ENCODE results near the gene SPACA1.

Gene SPACA1

DNA sequence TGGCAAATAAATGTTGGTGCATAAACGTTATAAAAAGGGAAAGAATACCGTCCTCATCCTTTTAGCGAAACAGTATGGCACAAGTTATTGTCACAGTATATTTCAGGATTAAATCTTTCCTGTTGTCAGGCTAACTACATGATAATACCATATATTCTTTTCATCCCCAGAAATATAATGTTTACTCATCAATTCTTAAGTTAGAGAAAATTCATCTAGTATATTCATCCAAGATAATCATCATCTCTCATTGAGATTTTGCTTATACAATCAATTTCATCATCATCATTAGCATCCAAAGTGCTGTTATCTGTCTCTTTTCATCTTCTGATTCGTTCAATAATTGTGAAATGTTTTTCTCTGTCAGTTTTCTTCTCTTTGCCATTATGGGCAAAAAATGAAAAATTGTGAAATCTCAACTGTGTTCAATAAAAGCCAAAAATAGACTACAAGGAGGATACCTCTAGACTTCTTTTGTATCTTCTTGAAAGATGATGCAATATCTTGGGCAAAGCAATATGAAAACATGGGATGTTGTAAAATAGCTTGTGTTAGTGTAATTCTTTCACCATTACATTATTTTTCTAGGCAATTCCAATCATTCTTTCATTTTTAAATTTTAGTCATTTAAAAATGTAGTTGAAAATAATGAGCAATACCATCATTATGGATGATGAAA lies 2.6 kb downstream of the SPACA1 start:
- Mint-ChIP-seq H3K36me3 (ENCODE audit: low read depth) (no peaks in the 10 kb centered on the region), H3K9me3 (no peaks in the 10 kb centered on the region), H3K27ac (no peak overlapping the region), H3K27me3 (peaks cover 26% of the 10 kb centered on the region), H3K4me1 (no peaks in the 10 kb centered on the region), H3K4me3 (no peak overlapping the region)
- no peak for ATAC-seq
- DNase-seq: no peak

DNA sequence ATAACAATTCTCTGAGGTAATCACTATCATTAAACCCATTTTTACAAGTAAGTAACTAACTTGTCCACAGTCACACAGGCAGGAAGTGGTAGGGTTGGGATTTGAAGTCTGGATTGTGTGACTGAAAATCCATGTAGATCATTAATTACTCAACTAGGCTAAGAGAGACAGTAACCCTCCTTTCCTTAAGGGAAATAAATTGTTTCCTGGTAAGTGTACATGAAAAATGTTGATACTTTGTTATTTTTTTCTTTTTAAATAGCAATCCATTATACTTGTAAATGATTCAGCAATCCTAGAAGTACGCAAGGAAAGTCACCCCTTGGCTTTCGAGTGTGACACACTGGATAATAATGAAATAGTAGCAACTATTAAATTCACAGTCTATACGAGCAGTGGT lies 11.6 kb downstream of the SPACA1 start:
- Mint-ChIP-seq H3K4me3 (no peak overlapping the region), H3K4me1 (no peaks in the 10 kb centered on the region), H3K36me3 (ENCODE audit: low read depth) (no peaks in the 10 kb centered on the region), H3K27me3 (peaks cover 15% of the 10 kb centered on the region), H3K27ac (no peak overlapping the region), H3K9me3 (no peaks in the 10 kb centered on the region)
- ATAC-seq (no peak), DNase-seq (no peak)

GRCh38 chr6:88062376-88062775 lies 14.7 kb downstream of the SPACA1 start:
- Mint-ChIP-seq H3K27ac (no peak overlapping the region), H3K27me3 (peaks cover 9% of the 10 kb centered on the region), H3K9me3 (no peaks in the 10 kb centered on the region), H3K36me3 (ENCODE audit: low read depth) (no peaks in the 10 kb centered on the region), H3K4me1 (no peaks in the 10 kb centered on the region), H3K4me3 (no peak overlapping the region)
- ATAC-seq (no peak), DNase-seq (no peak)

- Mint-ChIP-seq H3K4me3 (no peak overlapping the region), H3K4me1 (no peaks in the 10 kb centered on the region), H3K27ac (no peak overlapping the region), H3K36me3 (ENCODE audit: low read depth) (no peaks in the 10 kb centered on the region), H3K9me3 (peaks cover 10% of the 10 kb centered on the region), H3K27me3 (peaks cover 21% of the 10 kb centered on the region)
- DNase-seq: no peak
- no peak for ATAC-seq
Observed at GRCh38 chr6:88072462-88072861, 24.8 kb downstream of the SPACA1 start.

GRCh38 chr6:88074791-88075190 lies 27.1 kb downstream of the SPACA1 start:
- H3K4me1 Mint-ChIP-seq: no peaks in the 10 kb centered on the region
- H3K27ac Mint-ChIP-seq: no peak overlapping the region
- ATAC-seq (no peak), DNase-seq (no peak)
- no peak overlapping the region for H3K4me3 Mint-ChIP-seq
- H3K9me3 Mint-ChIP-seq: peaks cover 4% of the 10 kb centered on the region
- H3K36me3 Mint-ChIP-seq (ENCODE audit: low read depth): no peaks in the 10 kb centered on the region
- peaks cover 18% of the 10 kb centered on the region for H3K27me3 Mint-ChIP-seq

- no peak for DNase-seq
- Mint-ChIP-seq H3K4me1 (no peaks in the 10 kb centered on the region), H3K9me3 (no peaks in the 10 kb centered on the region), H3K27ac (no peak overlapping the region), H3K36me3 (ENCODE audit: low read depth) (no peaks in the 10 kb centered on the region), H3K4me3 (no peak overlapping the region), H3K27me3 (peaks cover 12% of the 10 kb centered on the region)
- ATAC-seq: no peak
Observed at GRCh38 chr6:88077305-88077704, 29.7 kb downstream of the SPACA1 start.

GRCh38 chr6:88086792-88087191 lies 39.2 kb downstream of the SPACA1 start:
- Mint-ChIP-seq H3K4me3 (no peak overlapping the region), H3K36me3 (ENCODE audit: low read depth) (no peaks in the 10 kb centered on the region), H3K4me1 (no peaks in the 10 kb centered on the region), H3K9me3 (peaks cover 6% of the 10 kb centered on the region), H3K27ac (no peak overlapping the region), H3K27me3 (peaks cover 9% of the 10 kb centered on the region)
- ATAC-seq (no peak), DNase-seq (no peak)

- H3K27me3 Mint-ChIP-seq: peaks cover 7% of the 10 kb centered on the region
- DNase-seq (no peak), ATAC-seq (no peak)
- H3K4me3 Mint-ChIP-seq: no peak overlapping the region
- H3K9me3 Mint-ChIP-seq: no peaks in the 10 kb centered on the region
- H3K27ac Mint-ChIP-seq: no peak overlapping the region
- no peaks in the 10 kb centered on the region for H3K36me3 Mint-ChIP-seq (ENCODE audit: low read depth)
- H3K4me1 Mint-ChIP-seq: no peaks in the 10 kb centered on the region
Observed at GRCh38 chr6:88089708-88090107, 42.1 kb downstream of the SPACA1 start.

DNA sequence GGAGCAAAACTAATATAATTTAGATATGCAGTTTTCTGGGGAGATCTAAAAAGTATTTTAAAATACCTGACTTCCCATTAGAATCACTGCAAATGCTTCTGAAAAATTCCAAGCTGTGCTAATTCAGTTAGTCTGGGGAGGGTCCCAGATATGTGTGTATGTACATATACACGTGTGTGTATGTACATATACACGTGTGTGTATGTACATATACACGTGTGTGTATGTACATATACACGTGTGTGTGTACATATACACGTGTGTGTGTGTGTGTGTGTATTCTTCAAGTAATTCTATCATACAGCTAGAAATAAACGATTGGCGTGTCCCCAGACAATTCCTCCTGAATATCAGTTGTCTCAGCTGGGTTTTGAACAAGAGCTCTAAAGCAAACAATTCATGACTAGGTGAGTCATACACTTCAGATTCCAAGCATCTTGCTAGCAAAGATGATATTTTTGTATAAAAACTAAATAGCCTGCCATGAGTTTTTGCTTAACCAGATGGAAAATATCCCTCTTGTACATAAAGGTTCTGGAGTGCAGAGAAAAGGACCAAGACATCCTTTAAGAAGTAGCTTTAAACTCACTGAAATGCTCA lies 58.2 kb downstream of the SPACA1 start:
- ATAC-seq: no peak
- peaks cover 5% of the 10 kb centered on the region for H3K9me3 Mint-ChIP-seq
- no peak for DNase-seq
- no peaks in the 10 kb centered on the region for H3K4me1 Mint-ChIP-seq
- no peaks in the 10 kb centered on the region for H3K36me3 Mint-ChIP-seq (ENCODE audit: low read depth)
- no peak overlapping the region for H3K27ac Mint-ChIP-seq
- H3K4me3 Mint-ChIP-seq: no peak overlapping the region
- H3K27me3 Mint-ChIP-seq: peaks cover 12% of the 10 kb centered on the region

DNA sequence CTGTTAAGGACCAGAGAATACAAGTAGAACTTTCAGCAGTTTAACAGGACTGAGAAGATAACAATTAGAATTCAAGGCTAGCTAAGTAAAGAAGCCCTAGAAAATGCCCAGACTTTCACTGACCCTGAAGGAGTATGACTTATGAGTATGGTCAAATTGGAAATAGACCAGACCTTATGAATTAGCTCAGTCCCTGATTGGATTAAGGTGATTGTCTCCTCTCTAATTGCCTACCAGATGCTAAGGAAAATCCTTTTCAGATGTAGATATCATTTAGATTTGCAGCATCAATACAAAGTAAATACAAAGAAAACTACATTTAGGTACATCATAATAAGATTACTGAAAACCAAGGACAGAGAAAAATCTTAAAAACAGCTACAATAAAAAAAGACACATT lies 59.6 kb downstream of the SPACA1 start:
- ATAC-seq (no peak), DNase-seq (no peak)
- Mint-ChIP-seq H3K4me3 (no peak overlapping the region), H3K36me3 (ENCODE audit: low read depth) (no peaks in the 10 kb centered on the region), H3K9me3 (peaks cover 5% of the 10 kb centered on the region), H3K27me3 (peaks cover 12% of the 10 kb centered on the region), H3K27ac (no peak overlapping the region), H3K4me1 (no peaks in the 10 kb centered on the region)

DNA sequence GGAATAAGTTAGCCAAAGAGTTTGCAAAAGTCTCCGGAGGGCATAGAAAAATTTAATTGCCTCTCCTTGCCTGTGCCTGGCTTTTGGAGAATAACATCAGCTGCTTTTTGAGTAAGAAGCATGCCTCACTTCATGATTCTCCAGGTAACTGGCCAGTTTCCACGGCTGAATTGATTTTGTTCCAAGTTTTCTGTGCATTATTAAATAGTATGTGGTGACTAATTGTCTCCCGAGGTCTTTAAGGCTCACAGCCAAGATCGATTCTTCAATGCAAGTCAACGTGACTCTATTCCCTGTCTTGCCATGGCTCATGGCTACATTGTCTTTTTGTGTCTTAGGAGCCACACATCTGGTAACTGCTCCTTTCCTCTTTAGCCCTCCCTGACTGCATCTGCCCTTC lies 64.3 kb downstream of the SPACA1 start:
- Mint-ChIP-seq H3K27me3 (peaks cover 16% of the 10 kb centered on the region), H3K9me3 (no peaks in the 10 kb centered on the region), H3K4me1 (no peaks in the 10 kb centered on the region), H3K36me3 (ENCODE audit: low read depth) (no peaks in the 10 kb centered on the region), H3K4me3 (no peak overlapping the region), H3K27ac (no peak overlapping the region)
- ATAC-seq: no peak
- no peak for DNase-seq

GRCh38 chr6:88114838-88115237 lies 67.2 kb downstream of the SPACA1 start:
- H3K4me3 Mint-ChIP-seq: no peak overlapping the region

DNA sequence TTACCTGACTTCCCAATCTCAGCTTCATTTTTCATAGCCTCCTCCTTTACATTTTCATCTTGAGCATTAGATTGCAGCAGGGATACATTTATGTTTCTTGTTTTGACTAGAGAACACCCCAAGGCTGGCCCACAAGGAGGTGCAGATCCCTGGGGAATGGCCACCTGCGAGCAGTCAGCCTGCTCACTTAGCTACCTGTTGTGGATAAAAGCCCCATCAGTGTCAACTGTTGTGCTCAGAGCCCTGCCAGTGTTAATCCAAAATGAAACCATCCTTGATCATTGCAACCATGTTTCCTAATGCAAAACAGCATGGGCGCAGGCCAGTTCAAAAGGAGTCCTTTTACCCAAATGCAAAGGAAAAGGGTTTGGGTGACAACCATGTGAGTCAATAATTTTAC lies 67.7 kb downstream of the SPACA1 start:
- ATAC-seq (no peak), DNase-seq (no peak)
- peaks cover 16% of the 10 kb centered on the region for H3K27me3 Mint-ChIP-seq
- H3K4me3 Mint-ChIP-seq: no peak overlapping the region
- H3K27ac Mint-ChIP-seq: no peak overlapping the region
- H3K4me1 Mint-ChIP-seq: no peaks in the 10 kb centered on the region
- no peaks in the 10 kb centered on the region for H3K9me3 Mint-ChIP-seq
- H3K36me3 Mint-ChIP-seq (ENCODE audit: low read depth): no peaks in the 10 kb centered on the region

More at GRCh38 chr6:88114838-88115237, 67.2 kb downstream of the SPACA1 start:
- Mint-ChIP-seq H3K36me3 (ENCODE audit: low read depth) (no peaks in the 10 kb centered on the region), H3K27me3 (peaks cover 17% of the 10 kb centered on the region), H3K9me3 (no peaks in the 10 kb centered on the region), H3K27ac (no peak overlapping the region), H3K4me1 (no peaks in the 10 kb centered on the region)
- no peak for DNase-seq
- ATAC-seq: no peak

GRCh38 chr6:88116276-88116675 lies 68.6 kb downstream of the SPACA1 start:
- Mint-ChIP-seq H3K27ac (no peak overlapping the region), H3K36me3 (ENCODE audit: low read depth) (no peaks in the 10 kb centered on the region), H3K27me3 (peaks cover 16% of the 10 kb centered on the region), H3K4me3 (no peak overlapping the region), H3K9me3 (no peaks in the 10 kb centered on the region), H3K4me1 (no peaks in the 10 kb centered on the region)
- ATAC-seq: no peak
- DNase-seq: no peak

All from activated naive CD8-positive, alpha-beta T cell treated with anti-CD3 and anti-CD28 coated beads, Interleukin-2, amount 50 U/mL, for 24 hours (primary cell).